PFSK-1 (cell line): ENCODE results near the gene CD96.

Experiments used
- POLR2AphosphoS5 ChIP-seq: IDR thresholded peaks from 2 replicates; pipeline ENCODE4 v1.6.1; 2012; ENCODE audit warnings: low read depth, mild to moderate bottlenecking, control low read depth, low read length, moderate library complexity
- TF ChIP-seq, protein P1 (sequence below), 2 experiments: IDR thresholded peaks; 2 replicates each; pipeline versions ENCODE4 v1.6.1 to v1.8.0; 2011 to 2012; ENCODE audit warnings: low read depth in 2 of 2, low read length in 2 of 2, control low read depth in 1 of 2, inconsistent platforms in 1 of 2, mild to moderate bottlenecking in 1 of 2, moderate library complexity in 1 of 2; ENCODE audit not compliant: insufficient read depth in 1 of 2

DNA sequence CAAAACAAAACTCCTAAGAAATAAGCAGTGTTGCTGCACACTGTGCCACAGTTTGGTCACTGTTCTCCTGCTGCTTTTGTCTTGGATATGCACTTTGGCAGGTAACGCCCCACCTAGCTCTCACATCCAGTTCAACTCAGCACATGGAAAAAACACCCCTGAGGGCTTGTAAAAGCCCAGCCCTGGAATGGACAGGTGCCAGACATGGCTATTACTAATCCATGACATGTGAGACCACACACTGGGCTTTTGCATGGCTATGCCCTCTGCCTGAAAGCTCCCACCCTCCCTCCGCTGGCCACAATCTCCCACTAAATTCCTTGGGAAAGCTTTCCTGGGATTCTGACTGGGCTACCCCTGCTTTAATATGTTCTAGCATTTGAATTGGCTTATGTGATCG, 77.8 kb downstream of the CD96 start:
- TF ChIP-seq POLR2AphosphoS5, result no peak
- TF ChIP-seq, protein P1, sequence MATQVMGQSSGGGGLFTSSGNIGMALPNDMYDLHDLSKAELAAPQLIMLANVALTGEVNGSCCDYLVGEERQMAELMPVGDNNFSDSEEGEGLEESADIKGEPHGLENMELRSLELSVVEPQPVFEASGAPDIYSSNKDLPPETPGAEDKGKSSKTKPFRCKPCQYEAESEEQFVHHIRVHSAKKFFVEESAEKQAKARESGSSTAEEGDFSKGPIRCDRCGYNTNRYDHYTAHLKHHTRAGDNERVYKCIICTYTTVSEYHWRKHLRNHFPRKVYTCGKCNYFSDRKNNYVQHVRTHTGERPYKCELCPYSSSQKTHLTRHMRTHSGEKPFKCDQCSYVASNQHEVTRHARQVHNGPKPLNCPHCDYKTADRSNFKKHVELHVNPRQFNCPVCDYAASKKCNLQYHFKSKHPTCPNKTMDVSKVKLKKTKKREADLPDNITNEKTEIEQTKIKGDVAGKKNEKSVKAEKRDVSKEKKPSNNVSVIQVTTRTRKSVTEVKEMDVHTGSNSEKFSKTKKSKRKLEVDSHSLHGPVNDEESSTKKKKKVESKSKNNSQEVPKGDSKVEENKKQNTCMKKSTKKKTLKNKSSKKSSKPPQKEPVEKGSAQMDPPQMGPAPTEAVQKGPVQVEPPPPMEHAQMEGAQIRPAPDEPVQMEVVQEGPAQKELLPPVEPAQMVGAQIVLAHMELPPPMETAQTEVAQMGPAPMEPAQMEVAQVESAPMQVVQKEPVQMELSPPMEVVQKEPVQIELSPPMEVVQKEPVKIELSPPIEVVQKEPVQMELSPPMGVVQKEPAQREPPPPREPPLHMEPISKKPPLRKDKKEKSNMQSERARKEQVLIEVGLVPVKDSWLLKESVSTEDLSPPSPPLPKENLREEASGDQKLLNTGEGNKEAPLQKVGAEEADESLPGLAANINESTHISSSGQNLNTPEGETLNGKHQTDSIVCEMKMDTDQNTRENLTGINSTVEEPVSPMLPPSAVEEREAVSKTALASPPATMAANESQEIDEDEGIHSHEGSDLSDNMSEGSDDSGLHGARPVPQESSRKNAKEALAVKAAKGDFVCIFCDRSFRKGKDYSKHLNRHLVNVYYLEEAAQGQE (IDR thresholded peaks at IDR 0.05; ENCODE audit: insufficient read depth in 1 of 2, low read depth in 2 of 2, low read length in 2 of 2), result no peak
